GM21529 (cell line): ENCODE measurements around the gene DACH1.

ENCODE experiments used
- ATAC-seq: cut with Tn5 transposase; IDR thresholded peaks from one replicate; pipeline ENCODE4 v1.9.1; 2021; ENCODE audit not compliant: unreplicated experiment

DACH1 gene

GRCh38 chr13:71830736-71831135, 36.3 kb downstream of the DACH1 start:
- no peak for ATAC-seq

DNA sequence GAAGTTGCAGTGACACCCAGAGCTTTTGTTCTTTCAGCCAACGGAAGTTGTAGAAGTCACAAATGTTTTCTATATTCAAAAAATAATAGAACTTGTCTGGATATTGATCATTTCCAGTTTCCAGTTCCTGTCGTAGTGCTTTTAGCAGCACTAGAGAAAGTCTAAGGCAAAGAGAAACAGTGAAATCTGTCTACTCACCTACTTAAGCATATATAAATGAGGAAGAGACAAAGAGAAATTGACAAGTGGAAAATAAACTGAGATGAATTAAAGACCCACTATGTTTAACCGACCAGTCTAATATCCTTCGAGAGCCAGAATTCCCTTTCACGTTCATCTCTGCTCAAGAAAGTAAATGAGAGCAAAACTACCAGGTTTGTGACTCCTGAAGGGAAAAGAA, 36.7 kb downstream of the DACH1 start:
- ATAC-seq: no peak

DNA sequence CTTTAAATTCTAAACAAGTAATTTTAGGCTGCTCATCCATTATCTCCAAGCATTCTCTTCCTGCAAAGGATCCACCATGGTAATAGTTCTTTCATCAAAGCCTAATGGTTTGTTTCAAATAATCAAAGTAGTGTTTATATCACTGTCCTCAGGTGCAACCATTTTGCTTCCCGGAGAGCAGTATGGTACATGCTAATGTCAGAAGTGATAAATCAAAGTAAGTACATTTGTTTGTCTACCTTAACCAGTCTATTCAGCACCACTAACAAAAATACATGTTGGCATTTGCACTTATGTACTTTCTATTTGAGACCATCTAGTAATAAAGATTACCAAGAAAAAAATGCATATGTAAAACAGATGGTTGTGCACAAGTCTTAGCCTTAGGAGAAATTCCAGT, 37.5 kb downstream of the DACH1 start:
- ATAC-seq: no peak

GRCh38 chr13:71828564-71828963, 38.4 kb downstream of the DACH1 start:
- ATAC-seq: no peak

DNA sequence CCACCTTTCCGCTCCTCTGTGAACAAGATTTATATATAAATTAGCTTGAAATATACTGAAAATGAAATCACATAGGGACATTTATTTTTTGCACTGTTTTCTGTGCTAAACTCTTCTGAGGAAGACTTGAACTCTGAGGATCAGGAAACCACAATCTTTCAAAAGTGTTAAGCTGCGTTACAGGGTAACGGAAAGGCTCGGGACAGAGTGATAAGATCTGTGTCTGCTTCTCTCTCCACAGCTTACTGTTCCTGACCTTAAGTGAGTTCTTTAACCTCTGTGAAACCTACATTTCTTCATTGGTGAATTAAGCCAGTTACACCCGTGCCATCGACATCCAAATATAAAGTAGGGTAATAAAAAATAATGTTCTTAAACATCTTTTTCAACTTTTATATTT, 38.9 kb downstream of the DACH1 start:
- ATAC-seq: no peak

GRCh38 chr13:71827241-71827640, 39.8 kb downstream of the DACH1 start:
- ATAC-seq: no peak

GRCh38 chr13:71820699-71821098, 46.3 kb downstream of the DACH1 start:
- no peak for ATAC-seq

DNA sequence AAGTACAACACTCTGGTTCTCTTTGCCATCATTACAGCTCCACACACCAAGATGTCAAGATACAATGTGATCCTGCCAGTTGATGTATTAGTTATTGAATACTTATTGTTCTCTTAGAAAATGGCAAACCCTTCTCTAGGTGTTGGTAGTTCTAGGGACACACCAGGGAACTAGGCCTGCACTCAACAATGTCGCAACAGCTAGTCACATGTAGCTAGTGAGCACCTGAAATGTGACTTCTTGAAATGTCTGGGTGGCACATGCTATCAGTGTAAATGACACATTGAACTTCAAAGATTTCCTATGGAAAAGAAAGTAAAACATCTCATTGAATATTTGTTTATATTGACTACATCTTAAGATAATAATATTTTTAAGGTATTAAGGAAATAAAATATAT, 49.7 kb downstream of the DACH1 start:
- no peak for ATAC-seq

- no peak for ATAC-seq
These were observed 52.1 kb downstream of the DACH1 start for GRCh38 chr13:71814806-71815360.

- ATAC-seq: no peak
These were observed 53.8 kb downstream of the DACH1 start for GRCh38 chr13:71813187-71813586.

GRCh38 chr13:71811344-71811743, 55.7 kb downstream of the DACH1 start:
- no peak for ATAC-seq

DNA sequence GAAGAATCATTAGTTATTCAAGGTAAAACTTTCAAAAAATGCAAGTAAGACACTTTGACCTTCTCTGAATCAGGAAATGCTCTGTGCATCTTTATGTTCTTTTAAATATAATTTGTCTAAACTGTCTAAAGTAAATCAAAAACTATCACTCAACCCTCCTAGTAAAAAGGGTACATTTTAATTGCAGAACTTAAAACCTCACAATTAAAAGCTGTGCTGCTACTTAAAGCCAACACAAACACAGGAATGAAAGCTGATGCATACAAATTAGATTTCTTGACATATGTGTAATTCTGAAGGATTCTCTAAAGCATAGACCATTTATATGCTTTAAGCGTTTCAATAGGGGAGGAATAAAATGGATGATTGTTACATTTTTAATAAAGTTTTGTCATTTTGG, 58.3 kb downstream of the DACH1 start:
- no peak for ATAC-seq

GRCh38 chr13:71806886-71807285, 60.1 kb downstream of the DACH1 start:
- ATAC-seq: no peak

GRCh38 chr13:71803066-71803465, 63.9 kb downstream of the DACH1 start:
- ATAC-seq: no peak

GRCh38 chr13:71801781-71802180, 65.2 kb downstream of the DACH1 start:
- no peak for ATAC-seq

DNA sequence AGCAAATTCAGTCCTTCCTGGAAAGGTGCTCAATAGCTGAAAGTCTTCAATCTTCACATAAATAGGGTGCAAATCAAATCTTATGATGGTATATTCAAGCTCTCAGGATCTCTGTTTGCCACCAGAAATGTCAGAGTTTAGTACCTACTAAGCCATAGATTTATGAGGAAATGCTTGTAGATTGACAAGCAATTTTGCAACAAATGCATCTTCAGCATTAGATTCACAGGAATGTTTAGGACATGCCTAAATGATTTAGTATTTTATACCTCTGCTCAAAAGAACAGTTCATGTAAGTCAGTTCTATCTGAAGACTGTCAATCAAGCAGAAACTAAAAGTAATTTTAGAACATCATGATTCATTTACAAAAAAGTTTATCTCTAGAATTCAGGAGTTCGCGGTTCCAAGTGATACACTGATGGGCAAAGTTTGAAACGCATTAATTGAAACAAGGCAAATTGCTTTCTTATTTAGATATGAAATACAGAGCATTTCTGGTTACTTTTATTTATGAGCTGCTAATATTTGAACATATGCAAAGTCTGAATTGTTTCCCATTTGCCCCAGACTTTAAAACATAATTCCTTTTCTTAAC, 65.7 kb downstream of the DACH1 start:
- no peak for ATAC-seq

- ATAC-seq: no peak
These were observed 67.7 kb downstream of the DACH1 start for GRCh38 chr13:71799324-71799723.

DNA sequence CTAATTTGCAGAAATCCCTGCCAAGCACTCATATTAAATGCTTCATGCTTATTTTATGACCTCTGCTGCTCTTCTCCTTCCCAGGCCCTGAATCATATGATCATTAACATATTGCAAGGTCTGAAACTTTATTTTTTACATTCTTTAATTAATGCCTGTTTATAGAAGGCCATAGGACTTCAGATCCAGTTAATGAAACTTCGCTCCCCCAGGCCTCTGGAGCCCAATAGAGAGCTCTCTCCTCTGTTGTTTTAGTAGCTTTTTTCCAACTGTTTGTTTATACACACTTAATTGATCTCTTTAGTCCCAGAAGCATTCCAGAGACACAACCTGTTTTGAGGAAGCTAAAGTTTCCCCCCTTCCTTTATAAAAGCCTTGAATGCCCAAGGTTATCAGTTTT, 68.3 kb downstream of the DACH1 start:
- ATAC-seq: no peak

- no peak for ATAC-seq
These were observed 69.5 kb downstream of the DACH1 start for GRCh38 chr13:71797517-71797916.

DNA sequence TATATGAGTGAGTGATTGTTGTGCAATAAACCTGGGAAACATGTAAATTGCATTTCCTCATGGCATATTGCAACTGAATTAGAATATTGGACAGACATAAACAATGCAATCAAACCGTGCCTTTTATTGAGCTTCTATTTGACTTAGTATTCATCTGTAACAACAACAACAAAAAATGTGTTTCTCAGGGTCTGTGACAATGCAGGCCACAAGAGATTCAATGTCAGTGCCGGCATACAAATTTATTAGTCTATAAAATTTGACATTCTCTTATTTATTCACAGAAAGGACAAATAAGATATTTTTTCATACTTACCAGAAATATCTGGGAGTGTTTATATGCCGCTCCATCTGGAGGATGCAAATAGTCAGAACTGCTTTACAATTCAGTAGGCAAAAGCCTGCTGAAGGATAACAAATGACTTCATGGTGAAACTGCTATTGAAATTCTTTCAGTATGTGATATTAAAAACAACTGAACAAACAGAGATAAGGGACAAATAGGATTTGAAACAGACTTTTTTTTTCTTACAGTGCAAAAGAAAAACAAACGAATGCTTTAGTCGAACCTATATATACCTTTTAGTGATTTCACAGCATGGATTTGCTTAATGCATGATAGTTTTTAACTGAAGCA, 77.2 kb downstream of the DACH1 start:
- no peak for ATAC-seq

DNA sequence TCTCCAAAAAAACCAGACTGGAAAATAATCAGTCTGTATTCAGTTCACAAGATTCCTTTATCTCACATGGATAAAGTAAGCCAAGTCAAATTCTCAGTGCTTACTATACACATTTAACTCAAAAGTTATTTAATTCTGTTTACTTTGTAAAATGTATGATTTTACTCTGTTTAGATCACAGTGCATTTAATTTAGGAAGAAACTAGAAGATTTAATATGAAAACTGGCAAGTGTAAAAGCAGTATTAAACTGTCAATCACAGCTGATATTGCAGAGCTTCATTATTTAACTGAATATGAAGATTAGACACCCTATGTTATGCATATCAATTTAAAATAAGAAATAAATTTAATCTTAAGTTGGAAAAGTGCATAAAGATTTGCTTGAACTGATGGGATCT, 78.0 kb downstream of the DACH1 start:
- ATAC-seq: no peak

DNA sequence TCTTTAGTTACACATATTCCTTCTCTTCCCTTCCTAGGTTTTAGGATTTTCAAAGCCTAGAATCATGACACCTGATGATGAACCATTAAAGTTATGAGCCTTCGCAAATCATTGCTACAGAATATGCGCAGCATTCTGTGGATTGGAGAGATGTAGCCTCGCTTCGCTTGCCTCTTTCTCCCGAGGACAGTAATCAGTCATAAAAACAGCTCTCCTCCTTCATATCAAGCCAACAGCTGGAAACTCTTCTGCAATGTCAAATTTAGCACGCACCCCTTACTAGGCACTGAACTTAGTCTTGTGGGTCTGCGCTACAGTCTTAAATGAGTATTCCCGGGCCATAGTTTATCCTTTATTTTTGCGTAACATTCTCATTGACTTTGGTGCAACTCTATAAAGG, 79.6 kb downstream of the DACH1 start:
- no peak for ATAC-seq

DNA sequence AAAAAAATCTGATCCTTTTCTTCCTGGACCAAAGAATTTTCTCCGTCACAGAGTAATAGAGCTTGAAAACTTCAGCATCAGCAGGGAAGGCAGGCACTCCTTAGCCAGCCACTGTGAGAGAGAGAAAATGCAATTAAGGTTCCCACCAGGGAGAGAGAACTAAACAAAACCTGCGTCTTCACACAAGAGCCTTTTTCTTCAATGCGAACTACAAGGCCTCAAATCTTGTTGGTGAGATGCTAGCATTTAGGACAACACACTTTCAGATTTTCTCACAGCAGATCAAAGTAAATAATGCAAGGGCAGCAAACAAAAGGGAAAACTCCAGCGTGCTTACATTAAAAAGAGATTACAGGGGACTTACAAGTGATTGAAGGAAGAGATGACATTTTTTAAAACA, 80.1 kb downstream of the DACH1 start:
- no peak for ATAC-seq
